H1 (cell line): ENCODE measurements around the gene ITPR3. TPM values are rescaled to one million over a fixed set of nuclear protein-coding genes. Genes with fewer than 3 reads are reported as not detected.

Experiments
- ASH2L ChIP-seq: fragments of 200-600, 300-600 bp; sonication (generic); IDR thresholded peaks from one replicate; pipeline ENCODE4 v1.7.1; 2017; ENCODE audit warnings: low read length
- PHF8 ChIP-seq: fragments of 200-600 bp; sonication (generic); conservative IDR thresholded peaks from 2 replicates; pipeline ENCODE4 v1.7.1; 2012; ENCODE audit warnings: low read depth, mild to moderate bottlenecking, inconsistent platforms, low read length, moderate library complexity
- SUZ12 ChIP-seq: fragments of 200-600 bp; sonication (generic); IDR thresholded peaks from 2 replicates; pipeline ENCODE4 v1.6.1; 2012; ENCODE audit warnings: mild to moderate bottlenecking, inconsistent platforms, low read length, moderate library complexity, mixed read lengths
- polyA plus RNA-seq, 7 experiments: library from polyadenylated mRNA; depleted of rRNA in 3 of 7; stranded (reverse) in 5 of 7; unstranded in 2 of 7; fragments of >200 nt in 5 of 7; fragments of 200-250 nt in 2 of 7; gene quantifications; 1 replicate in 5 of 7; 2 replicates in 1 of 7; 4 replicates in 1 of 7; pipeline versions ENCODE4 v1.2.1 to v1.2.3, GENCODE V29; 2011 to 2013; ENCODE audit warnings: missing spikeins in 2 of 7, mixed read lengths in 2 of 7
- total RNA-seq: library from RNA; stranded (reverse); fragmentation: NEBNext Ultra II Directional; extraction: Animal tissue kit (Norgen Biotek cat#: 25700); gene quantifications from 2 replicates; pipeline ENCODE4 v1.2.1, GENCODE V29; 2021

ITPR3 gene
- total and polyA plus RNA-seq, 2 of the 8 experiments (the other 6 are each of a cell fraction or from before 2014, with no cell fraction given): 29.1 to 45.7 TPM

DNA sequence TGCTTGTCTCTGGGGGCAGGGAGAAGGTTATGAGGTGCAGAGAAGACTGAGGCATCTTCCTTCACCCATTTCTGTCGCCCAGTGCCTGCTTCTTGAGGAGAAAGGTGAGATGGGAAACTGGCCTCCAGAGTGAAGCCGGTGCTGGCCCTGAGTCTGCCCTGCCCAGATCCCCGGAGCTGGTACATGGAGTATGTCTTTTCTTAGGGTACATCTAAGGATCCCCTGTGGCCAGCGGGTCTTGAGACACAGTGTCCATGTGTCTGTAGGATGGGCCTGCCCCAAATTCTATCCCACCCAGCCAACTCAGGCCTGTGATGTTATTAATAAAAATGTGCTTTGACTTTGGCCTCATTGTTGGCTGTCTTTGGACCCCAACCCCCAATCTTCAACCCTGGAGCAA lies 32.2 kb upstream of the ITPR3 start (continued):
- TF ChIP-seq PHF8: no peak
- no peak for TF ChIP-seq ASH2L
- TF ChIP-seq SUZ12: no peak
- TF ChIP-seq, all 59 proteins: peak for 0
